ENCODE data around the gene HECW1. TPM values are rescaled to one million over a fixed set of nuclear protein-coding genes. Genes with fewer than 3 reads are reported as not detected.

The HECW1 gene
- total RNA-seq, 1 donor from 2014 or later = 1.6 TPM

- intact Hi-C loops (cut with DNase I) = no loop called here
- H3K27me3 ChIP-seq = no peaks in the 10 kb centered on the region
- ATAC-seq (no peak), DNase-seq (no peak)
- no peak overlapping the region for H3K4me3 ChIP-seq
- H3K9me3 ChIP-seq = no peaks in the 10 kb centered on the region
- no peaks in the 10 kb centered on the region for H3K36me3 ChIP-seq
- TF ChIP-seq, protein P1, sequence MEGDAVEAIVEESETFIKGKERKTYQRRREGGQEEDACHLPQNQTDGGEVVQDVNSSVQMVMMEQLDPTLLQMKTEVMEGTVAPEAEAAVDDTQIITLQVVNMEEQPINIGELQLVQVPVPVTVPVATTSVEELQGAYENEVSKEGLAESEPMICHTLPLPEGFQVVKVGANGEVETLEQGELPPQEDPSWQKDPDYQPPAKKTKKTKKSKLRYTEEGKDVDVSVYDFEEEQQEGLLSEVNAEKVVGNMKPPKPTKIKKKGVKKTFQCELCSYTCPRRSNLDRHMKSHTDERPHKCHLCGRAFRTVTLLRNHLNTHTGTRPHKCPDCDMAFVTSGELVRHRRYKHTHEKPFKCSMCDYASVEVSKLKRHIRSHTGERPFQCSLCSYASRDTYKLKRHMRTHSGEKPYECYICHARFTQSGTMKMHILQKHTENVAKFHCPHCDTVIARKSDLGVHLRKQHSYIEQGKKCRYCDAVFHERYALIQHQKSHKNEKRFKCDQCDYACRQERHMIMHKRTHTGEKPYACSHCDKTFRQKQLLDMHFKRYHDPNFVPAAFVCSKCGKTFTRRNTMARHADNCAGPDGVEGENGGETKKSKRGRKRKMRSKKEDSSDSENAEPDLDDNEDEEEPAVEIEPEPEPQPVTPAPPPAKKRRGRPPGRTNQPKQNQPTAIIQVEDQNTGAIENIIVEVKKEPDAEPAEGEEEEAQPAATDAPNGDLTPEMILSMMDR (IDR thresholded peaks at IDR 0.05) = no peak
- no peaks in the 10 kb centered on the region for H3K4me1 ChIP-seq
- peak overlapping the region; percentile 6 for H3K27ac ChIP-seq
Measured at GRCh38 chr7:43536773-43537172, 424.3 kb downstream of the HECW1 start.

DNA sequence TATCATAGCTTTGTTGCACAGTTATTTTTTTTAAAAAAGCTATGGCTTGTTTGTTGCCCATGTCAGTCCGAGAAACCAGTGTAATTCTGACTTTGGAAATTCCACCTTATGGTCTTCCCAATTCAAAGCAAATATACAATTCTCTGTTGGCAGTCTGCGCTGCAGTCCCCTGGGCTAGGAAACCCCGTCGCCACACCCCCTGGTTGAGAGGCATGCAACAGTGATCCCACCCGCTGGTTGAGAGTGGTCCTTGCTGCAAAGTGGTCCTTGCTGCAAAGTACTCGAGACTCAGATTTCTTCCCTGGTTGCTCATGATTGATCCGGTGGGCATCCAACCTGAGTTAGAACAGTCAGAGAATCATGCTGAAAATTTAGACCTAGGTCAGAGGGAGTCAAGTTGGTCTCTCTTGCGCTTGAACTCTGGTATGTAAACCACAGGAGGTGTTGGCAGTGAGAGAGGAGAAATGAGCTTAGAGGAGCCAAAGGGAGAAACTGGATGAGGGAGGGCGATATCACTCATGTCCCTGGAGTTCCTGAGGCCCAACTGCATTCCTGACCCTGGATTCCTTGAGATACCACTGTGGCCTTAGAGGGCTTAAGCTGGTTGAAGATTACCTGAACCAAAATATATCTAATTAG is 425.4 kb downstream of the HECW1 start:
- H3K36me3 ChIP-seq = no peaks in the 10 kb centered on the region
- DNase-seq (no peak), ATAC-seq (peak; percentile 63)

DNA sequence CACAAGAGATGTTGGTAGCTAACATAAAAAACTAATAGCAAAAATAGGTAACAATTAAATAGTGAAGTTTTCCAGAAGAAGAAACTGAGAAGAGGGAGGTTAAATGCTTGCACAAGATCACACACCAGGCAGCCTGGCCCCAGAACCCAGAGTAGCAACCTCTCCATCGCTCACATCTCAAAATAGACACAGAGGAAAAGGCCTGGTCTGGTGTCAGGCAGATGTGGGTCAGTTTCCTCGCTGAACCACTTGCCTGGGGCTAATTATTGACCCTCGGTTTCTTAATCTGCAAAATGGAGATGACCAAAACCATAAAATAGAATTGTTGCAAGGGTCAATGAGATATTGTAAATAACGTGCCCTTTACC is 425.9 kb downstream of the HECW1 start:
- Histone ChIP-seq H3K9me3 (no peaks in the 10 kb centered on the region), H3K36me3 (no peaks in the 10 kb centered on the region), H3K4me3 (no peak overlapping the region), H3K27me3 (no peaks in the 10 kb centered on the region), H3K27ac (no peak overlapping the region), H3K4me1 (no peaks in the 10 kb centered on the region)
- DNase-seq (no peak), ATAC-seq (no peak)
- intact Hi-C loops (cut with DNase I) = no loop called here
- TF ChIP-seq, protein P1 (IDR thresholded peaks at IDR 0.05) = no peak

More for the DNA sequence above, 425.4 kb downstream of the HECW1 start:
- intact Hi-C loops (cut with DNase I) = no loop called here
- Histone ChIP-seq H3K27ac (no peak overlapping the region), H3K27me3 (no peaks in the 10 kb centered on the region), H3K4me1 (no peaks in the 10 kb centered on the region), H3K4me3 (no peak overlapping the region), H3K9me3 (no peaks in the 10 kb centered on the region)
- TF ChIP-seq, protein P1 (IDR thresholded peaks at IDR 0.05) = no peak

- Histone ChIP-seq H3K4me1 (no peaks in the 10 kb centered on the region), H3K4me3 (no peak overlapping the region), H3K36me3 (no peaks in the 10 kb centered on the region), H3K27me3 (no peaks in the 10 kb centered on the region), H3K9me3 (no peaks in the 10 kb centered on the region), H3K27ac (no peak overlapping the region)
- intact Hi-C loops (cut with DNase I) = no loop called here
- TF ChIP-seq, protein P1 (IDR thresholded peaks at IDR 0.05) = no peak
- no peak for ATAC-seq
- DNase-seq = no peak
Measured at GRCh38 chr7:43540471-43540870, 428.0 kb downstream of the HECW1 start.

- H3K4me1 ChIP-seq = no peaks in the 10 kb centered on the region
- no peaks in the 10 kb centered on the region for H3K36me3 ChIP-seq
- intact Hi-C loops (cut with DNase I) = no loop called here
- H3K9me3 ChIP-seq = no peaks in the 10 kb centered on the region
- ATAC-seq = no peak
- TF ChIP-seq, protein P1 (IDR thresholded peaks at IDR 0.05) = no peak
- DNase-seq = no peak
- no peak overlapping the region for H3K4me3 ChIP-seq
- H3K27me3 ChIP-seq = no peaks in the 10 kb centered on the region
- H3K27ac ChIP-seq = no peak overlapping the region
Measured at GRCh38 chr7:43542716-43543115, 430.3 kb downstream of the HECW1 start.

DNA sequence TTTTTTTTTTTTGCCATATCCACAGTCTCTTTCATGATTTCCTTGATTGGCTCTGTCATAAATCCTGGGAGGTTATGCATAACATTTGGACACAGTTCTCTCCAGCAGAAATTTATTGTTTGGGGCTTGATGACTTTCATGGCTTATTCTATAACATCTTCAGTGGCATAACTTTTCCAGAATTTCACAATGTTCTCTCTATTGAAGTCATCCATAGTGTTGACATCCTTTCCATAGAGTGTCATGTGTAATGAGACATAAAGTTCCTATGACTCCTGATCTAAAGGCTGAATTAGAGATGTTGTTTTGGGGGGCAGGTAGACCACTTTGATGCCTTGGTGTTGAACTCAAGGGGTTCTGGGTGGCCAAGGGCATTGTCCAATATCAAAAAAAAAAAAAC is 433.8 kb downstream of the HECW1 start:
- Histone ChIP-seq H3K9me3 (no peaks in the 10 kb centered on the region), H3K4me1 (no peaks in the 10 kb centered on the region), H3K4me3 (no peak overlapping the region), H3K36me3 (no peaks in the 10 kb centered on the region), H3K27me3 (no peaks in the 10 kb centered on the region), H3K27ac (no peak overlapping the region)
- DNase-seq = no peak
- intact Hi-C loops (cut with DNase I) = no loop called here
- TF ChIP-seq, protein P1 (IDR thresholded peaks at IDR 0.05) = no peak
- no peak for ATAC-seq
